Gastrocnemius medialis (tissue), 4 donors: ENCODE data around the gene TMEM164.

ENCODE experiments used
- POLR2A ChIP-seq, 2 donors: fragments of 450-650 bp; IDR thresholded peaks; one replicate each; pipeline ENCODE4 v1.6.1; 2017; ENCODE audit warnings: antibody characterized with exemption in 2 of 2, mild to moderate bottlenecking in 2 of 2, moderate library complexity in 2 of 2
- TF ChIP-seq, protein P1 (sequence below), 5 experiments: fragments of 450-650 bp in 3 of 5; fragments of 200-600 bp in 2 of 5; sonication (generic) in 2 of 5; IDR thresholded peaks in 4 of 5; conservative IDR thresholded peaks in 1 of 5; 1 replicate in 4 of 5; 2 replicates in 1 of 5; pipeline ENCODE4 v1.5.1; 2016 to 2019; ENCODE audit warnings: antibody characterized with exemption in 5 of 5, mild to moderate bottlenecking in 3 of 5, moderate library complexity in 3 of 5

DNA sequence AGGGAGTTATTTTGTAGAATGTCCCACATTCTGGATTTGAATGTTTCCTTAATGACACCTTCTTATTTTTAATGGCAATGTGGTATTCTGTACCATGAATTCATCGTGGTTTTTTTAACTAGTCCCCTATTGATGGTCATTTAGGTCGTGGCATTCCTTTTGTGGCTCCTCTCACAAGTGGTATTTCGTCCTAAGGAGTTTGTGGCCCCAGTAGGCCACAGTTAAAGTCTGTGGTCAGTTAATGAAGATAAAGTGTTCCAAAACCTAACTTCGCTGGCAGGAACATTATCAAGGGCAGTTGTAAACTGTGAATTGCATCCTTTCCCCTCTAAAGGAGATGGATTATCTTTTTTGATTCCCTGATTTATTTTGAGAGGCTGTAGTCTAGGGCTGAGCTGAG is 133.2 kb downstream of the TMEM164 start:
- no peak for TF ChIP-seq POLR2A (IDR thresholded peaks at IDR 0.05)
- TF ChIP-seq, protein P1, sequence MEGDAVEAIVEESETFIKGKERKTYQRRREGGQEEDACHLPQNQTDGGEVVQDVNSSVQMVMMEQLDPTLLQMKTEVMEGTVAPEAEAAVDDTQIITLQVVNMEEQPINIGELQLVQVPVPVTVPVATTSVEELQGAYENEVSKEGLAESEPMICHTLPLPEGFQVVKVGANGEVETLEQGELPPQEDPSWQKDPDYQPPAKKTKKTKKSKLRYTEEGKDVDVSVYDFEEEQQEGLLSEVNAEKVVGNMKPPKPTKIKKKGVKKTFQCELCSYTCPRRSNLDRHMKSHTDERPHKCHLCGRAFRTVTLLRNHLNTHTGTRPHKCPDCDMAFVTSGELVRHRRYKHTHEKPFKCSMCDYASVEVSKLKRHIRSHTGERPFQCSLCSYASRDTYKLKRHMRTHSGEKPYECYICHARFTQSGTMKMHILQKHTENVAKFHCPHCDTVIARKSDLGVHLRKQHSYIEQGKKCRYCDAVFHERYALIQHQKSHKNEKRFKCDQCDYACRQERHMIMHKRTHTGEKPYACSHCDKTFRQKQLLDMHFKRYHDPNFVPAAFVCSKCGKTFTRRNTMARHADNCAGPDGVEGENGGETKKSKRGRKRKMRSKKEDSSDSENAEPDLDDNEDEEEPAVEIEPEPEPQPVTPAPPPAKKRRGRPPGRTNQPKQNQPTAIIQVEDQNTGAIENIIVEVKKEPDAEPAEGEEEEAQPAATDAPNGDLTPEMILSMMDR (IDR thresholded peaks at IDR 0.05 in 4 of 5, conservative IDR thresholded peaks at IDR 0.05 in 1 of 5): no peak
